ENCODE results near the gene SLC3A2.
A peak's percentile ranks its signal among the peaks of the same experiment; 100 is the strongest.

Gene SLC3A2

DNA sequence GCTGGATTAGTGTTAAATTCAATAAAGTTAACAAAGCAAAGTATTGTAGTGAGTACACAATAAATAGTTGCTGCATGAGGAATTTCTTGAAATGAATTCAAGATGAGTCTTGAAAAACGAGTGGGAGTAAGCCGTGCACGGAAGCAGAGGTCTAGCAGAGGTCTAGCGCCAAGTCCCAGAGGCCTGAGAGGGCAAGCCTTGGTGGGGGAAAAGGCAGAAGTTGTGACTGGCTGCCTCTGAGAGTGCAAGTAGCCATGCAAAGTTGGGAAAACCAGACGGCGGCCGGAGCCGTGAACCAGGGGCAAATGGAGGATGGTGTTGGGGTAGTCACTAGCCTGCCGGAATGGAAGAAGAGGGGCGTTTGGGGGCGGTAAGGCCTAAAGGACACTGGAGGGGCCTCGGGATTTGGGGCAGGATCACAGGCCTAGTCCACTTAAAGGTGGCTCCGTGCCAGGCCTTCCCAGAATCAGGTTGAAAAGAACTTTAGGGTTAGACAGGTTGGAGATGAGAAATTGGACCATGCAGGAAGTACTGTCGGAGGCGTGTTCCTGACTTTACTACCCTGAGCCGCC is 379 bp upstream of the SLC3A2 start:
- H3K4me1 Mint-ChIP-seq (ENCODE audit: low read depth): peaks cover 47% of the 10 kb centered on the region
- H3K27ac Mint-ChIP-seq: peak overlapping the region; percentile 99
- H3K9me3 Mint-ChIP-seq: no peaks in the 10 kb centered on the region
- peak overlapping the region; percentile 96 for H3K4me3 Mint-ChIP-seq
- intact Hi-C loops (cut with micrococcal nuclease): no loop called here
- peaks cover 69% of the 10 kb centered on the region for H3K36me3 Mint-ChIP-seq (ENCODE audit: low read depth)
- no peaks in the 10 kb centered on the region for H3K27me3 Mint-ChIP-seq

DNA sequence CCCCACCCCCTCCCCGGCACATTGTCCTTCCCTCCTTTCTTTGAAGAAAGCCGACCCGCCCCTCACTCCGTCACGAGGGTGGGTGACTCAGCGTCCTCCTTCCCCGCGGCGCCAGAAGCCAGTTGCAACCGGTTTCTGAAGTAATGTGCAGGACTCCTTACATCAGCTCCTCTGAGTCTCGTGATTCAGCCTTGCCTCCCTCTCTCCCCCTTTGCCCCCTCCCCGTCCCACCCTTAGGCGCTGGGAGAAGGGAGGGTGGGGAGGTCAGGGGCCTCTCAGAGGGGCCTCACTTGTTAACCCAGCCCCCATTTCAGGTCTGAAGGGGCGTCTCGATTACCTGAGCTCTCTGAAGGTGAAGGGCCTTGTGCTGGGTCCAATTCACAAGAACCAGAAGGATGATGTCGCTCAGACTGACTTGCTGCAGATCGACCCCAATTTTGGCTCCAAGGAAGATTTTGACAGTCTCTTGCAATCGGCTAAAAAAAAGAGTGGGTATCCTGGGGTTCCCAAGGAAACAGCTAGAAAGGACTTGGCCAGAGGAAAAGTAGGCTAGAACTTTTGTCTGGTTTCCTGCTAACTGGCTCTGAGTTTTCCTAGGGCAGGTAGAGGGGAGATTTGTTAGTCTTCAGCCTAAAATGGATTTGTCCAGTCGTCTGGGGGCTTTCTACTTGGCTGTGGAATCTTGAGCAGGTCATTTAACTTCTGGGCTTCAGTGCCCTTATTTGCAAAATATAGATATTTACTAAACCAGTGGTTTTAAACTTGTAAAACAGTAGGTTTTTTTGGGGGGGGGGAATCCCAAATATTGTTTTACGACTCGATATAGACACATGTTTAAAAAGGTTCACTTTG is 1.1 kb downstream of the SLC3A2 start:
- H3K27ac Mint-ChIP-seq: peak overlapping the region; percentile 99
- no peaks in the 10 kb centered on the region for H3K9me3 Mint-ChIP-seq
- peaks cover 78% of the 10 kb centered on the region for H3K36me3 Mint-ChIP-seq (ENCODE audit: low read depth)
- no peaks in the 10 kb centered on the region for H3K27me3 Mint-ChIP-seq
- H3K4me1 Mint-ChIP-seq (ENCODE audit: low read depth): peaks cover 59% of the 10 kb centered on the region
- intact Hi-C loops (cut with micrococcal nuclease): loop anchor here (1.0 kb wide), 2 partner anchors 40 to 95 kb away; partner anchors contain the start of gene TMEM179B
- peak overlapping the region; percentile 96 for H3K4me3 Mint-ChIP-seq

DNA sequence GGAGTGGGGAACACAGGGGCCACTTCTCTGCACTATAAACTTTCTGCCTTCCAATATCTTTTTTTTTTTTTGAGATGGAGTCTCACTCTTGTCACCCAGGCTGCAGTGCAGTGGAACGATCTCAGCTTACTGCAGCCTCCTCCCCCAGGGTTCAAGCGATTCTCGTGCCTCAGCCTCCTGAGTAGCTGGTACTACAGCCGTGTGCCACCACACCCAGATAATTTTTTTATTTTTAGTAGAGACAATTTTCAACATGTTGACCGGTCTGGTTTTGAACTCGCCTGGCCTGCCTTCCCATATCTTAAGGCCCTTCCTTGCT is 1.7 kb downstream of the SLC3A2 start:
- Mint-ChIP-seq H3K9me3 (no peaks in the 10 kb centered on the region), H3K27me3 (no peaks in the 10 kb centered on the region), H3K36me3 (ENCODE audit: low read depth) (peaks cover 78% of the 10 kb centered on the region), H3K4me3 (peak overlapping the region; percentile 96), H3K27ac (peak overlapping the region; percentile 99), H3K4me1 (ENCODE audit: low read depth) (peaks cover 64% of the 10 kb centered on the region)
- intact Hi-C loops (cut with micrococcal nuclease): no loop called here

GRCh38 chr11:62882788-62883501 is 2.2 kb downstream of the SLC3A2 start:
- Mint-ChIP-seq H3K9me3 (no peaks in the 10 kb centered on the region), H3K36me3 (ENCODE audit: low read depth) (peaks cover 79% of the 10 kb centered on the region), H3K4me3 (peak overlapping the region; percentile 96), H3K27me3 (no peaks in the 10 kb centered on the region), H3K4me1 (ENCODE audit: low read depth) (peaks cover 63% of the 10 kb centered on the region), H3K27ac (peak overlapping the region; percentile 99)
- intact Hi-C loops (cut with micrococcal nuclease): no loop called here

DNA sequence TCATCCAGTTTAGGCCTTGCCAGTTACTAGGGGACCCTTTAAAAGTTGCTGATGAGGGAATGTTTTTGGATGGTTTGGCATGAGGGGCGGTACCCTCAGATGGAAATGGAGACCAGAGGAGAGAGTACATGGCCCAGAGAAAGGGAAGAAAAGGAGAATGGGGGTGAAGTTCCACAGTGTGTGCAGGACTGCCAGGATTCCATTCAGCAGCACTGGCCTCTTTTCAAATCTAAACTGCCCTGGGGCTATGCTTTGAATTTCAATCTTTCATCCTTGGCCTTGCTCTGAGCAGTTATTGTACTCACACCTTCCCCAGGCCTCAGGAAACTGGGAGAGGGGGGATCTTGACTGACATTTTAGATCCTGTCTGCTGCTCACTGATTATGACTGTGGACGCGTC is 3.0 kb downstream of the SLC3A2 start:
- Mint-ChIP-seq H3K36me3 (ENCODE audit: low read depth) (peaks cover 87% of the 10 kb centered on the region), H3K27me3 (no peaks in the 10 kb centered on the region), H3K27ac (peak overlapping the region; percentile 99), H3K4me1 (ENCODE audit: low read depth) (peaks cover 69% of the 10 kb centered on the region), H3K4me3 (peak overlapping the region; percentile 96), H3K9me3 (no peaks in the 10 kb centered on the region)
- intact Hi-C loops (cut with micrococcal nuclease): no loop called here

DNA sequence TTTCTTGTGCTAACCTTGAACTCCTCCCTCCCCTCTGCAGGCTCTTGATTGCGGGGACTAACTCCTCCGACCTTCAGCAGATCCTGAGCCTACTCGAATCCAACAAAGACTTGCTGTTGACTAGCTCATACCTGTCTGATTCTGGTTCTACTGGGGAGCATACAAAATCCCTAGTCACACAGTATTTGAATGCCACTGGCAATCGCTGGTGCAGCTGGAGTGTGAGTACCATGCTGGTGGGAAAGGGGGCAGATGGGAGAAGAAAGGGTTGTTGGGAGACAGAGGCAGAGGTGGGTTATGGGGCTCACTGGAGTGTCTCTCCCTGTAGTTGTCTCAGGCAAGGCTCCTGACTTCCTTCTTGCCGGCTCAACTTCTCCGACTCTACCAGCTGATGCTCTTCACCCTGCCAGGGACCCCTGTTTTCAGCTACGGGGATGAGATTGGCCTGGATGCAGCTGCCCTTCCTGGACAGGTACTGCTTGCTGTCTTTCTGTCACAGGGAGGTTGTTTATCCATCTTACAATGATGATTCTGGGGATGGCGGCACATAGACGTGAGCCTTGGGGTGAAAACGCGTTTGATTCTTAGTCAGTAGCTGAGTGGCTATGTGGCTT is 4.5 kb downstream of the SLC3A2 start:
- Mint-ChIP-seq H3K4me3 (no peak overlapping the region), H3K9me3 (no peaks in the 10 kb centered on the region), H3K27me3 (no peaks in the 10 kb centered on the region), H3K27ac (peak overlapping the region; percentile 37), H3K36me3 (ENCODE audit: low read depth) (peaks cover 100% of the 10 kb centered on the region), H3K4me1 (ENCODE audit: low read depth) (peaks cover 73% of the 10 kb centered on the region)
- intact Hi-C loops (cut with micrococcal nuclease): no loop called here

DNA sequence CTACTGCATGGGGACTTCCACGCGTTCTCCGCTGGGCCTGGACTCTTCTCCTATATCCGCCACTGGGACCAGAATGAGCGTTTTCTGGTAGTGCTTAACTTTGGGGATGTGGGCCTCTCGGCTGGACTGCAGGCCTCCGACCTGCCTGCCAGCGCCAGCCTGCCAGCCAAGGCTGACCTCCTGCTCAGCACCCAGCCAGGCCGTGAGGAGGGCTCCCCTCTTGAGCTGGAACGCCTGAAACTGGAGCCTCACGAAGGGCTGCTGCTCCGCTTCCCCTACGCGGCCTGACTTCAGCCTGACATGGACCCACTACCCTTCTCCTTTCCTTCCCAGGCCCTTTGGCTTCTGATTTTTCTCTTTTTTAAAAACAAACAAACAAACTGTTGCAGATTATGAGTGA is 7.7 kb downstream of the SLC3A2 start:
- intact Hi-C loops (cut with micrococcal nuclease): no loop called here
- Mint-ChIP-seq H3K9me3 (no peaks in the 10 kb centered on the region), H3K4me1 (ENCODE audit: low read depth) (peaks cover 70% of the 10 kb centered on the region), H3K36me3 (ENCODE audit: low read depth) (peaks cover 68% of the 10 kb centered on the region), H3K27ac (peak overlapping the region; percentile 22), H3K4me3 (no peak overlapping the region), H3K27me3 (no peaks in the 10 kb centered on the region)

- Mint-ChIP-seq H3K9me3 (no peaks in the 10 kb centered on the region), H3K27ac (peak overlapping the region; percentile 22), H3K4me3 (no peak overlapping the region), H3K27me3 (no peaks in the 10 kb centered on the region), H3K36me3 (ENCODE audit: low read depth) (peaks cover 61% of the 10 kb centered on the region), H3K4me1 (ENCODE audit: low read depth) (peaks cover 63% of the 10 kb centered on the region)
- intact Hi-C loops (cut with micrococcal nuclease): no loop called here
Observed at GRCh38 chr11:62889126-62889483, 8.4 kb downstream of the SLC3A2 start.

DNA sequence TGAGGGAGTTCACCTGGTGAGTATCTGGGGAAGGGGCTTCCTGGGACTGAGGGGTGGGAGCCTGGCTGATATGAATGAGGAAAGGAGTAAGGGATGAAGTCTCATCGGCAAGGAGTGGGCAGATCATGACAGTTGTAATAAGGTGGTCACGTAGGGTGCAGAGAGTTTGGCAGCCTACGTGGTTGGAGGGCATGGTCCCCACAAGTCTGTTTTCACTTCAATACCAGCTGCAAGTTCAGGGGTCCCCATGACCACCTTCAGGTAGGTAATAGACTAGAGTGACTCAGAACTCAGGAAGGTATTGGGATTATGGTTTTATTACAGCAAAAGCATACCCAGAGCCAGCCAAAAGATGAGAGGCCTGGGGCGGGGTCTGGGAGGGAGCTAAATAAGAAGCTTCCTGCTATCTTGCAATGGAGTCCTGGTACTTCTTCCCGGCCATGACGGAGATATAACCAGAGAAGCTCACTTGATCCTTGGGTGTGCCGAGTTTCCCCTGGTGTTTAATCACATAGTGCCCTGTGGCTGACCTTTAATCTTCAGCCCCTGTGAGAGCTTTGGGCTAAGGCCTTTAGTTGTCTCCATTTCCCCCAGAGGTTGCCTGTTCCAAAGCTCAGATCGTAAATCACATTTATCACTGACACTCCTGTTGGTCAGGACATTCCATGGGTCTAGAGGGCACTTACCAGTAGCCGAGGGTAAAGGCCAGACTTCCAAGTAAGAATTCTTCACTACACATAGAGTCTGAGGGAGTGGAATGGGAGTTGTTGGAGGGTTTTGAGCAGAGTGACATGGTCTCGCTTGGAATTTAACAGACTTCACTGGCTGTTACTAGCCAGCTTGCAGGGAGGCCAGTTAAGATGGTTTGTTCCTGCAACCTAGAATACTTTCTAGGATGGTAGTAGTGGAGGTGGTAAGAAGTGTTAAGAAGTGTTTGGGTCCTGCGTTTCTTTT is 9.1 kb downstream of the SLC3A2 start:
- Mint-ChIP-seq H3K4me3 (no peak overlapping the region), H3K9me3 (no peaks in the 10 kb centered on the region), H3K36me3 (ENCODE audit: low read depth) (peaks cover 55% of the 10 kb centered on the region), H3K27ac (peak overlapping the region; percentile 65), H3K4me1 (ENCODE audit: low read depth) (peaks cover 60% of the 10 kb centered on the region), H3K27me3 (peaks cover 4% of the 10 kb centered on the region)
- intact Hi-C loops (cut with micrococcal nuclease): no loop called here

GRCh38 chr11:62892077-62892922 is 11.6 kb downstream of the SLC3A2 start:
- Mint-ChIP-seq H3K27ac (no peak overlapping the region), H3K9me3 (no peaks in the 10 kb centered on the region), H3K27me3 (peaks cover 7% of the 10 kb centered on the region), H3K36me3 (ENCODE audit: low read depth) (peaks cover 29% of the 10 kb centered on the region), H3K4me1 (ENCODE audit: low read depth) (peaks cover 44% of the 10 kb centered on the region), H3K4me3 (no peak overlapping the region)
- intact Hi-C loops (cut with micrococcal nuclease): no loop called here

DNA sequence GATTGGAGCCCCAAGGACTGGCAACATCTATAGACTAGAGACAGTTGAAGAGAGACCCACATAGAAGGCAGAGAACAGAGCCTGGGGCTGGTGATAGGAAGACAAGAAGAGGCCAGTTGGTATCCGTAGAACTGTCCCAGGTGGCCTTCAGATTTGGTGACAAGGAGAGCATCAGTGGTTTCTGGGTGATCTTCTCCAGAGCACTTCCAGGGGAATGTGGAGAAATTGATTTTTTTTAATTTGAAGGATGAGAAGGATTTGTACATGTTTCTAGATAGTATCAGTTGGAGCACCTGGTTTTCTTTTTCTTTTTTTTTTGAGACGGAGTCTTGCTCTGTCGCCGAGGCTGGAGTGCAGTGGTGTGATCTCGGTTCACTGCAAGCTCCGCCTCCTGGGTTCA is 14.8 kb downstream of the SLC3A2 start:
- Mint-ChIP-seq H3K27ac (no peak overlapping the region), H3K9me3 (no peaks in the 10 kb centered on the region), H3K36me3 (ENCODE audit: low read depth) (no peaks in the 10 kb centered on the region), H3K4me1 (ENCODE audit: low read depth) (peaks cover 16% of the 10 kb centered on the region), H3K27me3 (peaks cover 27% of the 10 kb centered on the region), H3K4me3 (no peak overlapping the region)
- intact Hi-C loops (cut with micrococcal nuclease): no loop called here

DNA sequence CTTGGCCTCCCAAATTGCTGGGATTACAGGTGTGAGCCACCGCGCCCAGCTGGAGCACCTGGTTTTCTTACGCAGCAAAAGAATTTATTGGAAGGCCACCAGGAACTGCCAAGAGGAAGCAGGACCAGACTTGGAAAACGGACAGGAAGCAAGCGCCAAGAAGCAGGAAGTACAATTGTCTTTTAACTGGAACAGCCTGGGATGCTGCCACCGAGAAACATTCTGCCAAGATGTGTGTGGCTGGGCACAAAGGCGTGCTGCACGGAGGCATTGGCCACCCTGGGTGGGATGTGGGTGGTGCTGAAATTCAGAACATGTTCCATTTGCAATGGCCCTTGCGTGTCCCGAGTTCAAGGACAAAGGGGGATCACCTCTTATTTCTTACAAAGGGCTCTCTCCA is 15.4 kb downstream of the SLC3A2 start:
- Mint-ChIP-seq H3K36me3 (ENCODE audit: low read depth) (no peaks in the 10 kb centered on the region), H3K27ac (no peak overlapping the region), H3K4me3 (no peak overlapping the region), H3K4me1 (ENCODE audit: low read depth) (peaks cover 11% of the 10 kb centered on the region), H3K27me3 (peaks cover 33% of the 10 kb centered on the region), H3K9me3 (no peaks in the 10 kb centered on the region)
- intact Hi-C loops (cut with micrococcal nuclease): no loop called here
